Measurements from ENCODE around the gene DNLZ. TPM values are rescaled to one million over a fixed set of nuclear protein-coding genes. Genes with fewer than 3 reads are reported as not detected.
A peak's percentile ranks its signal among the peaks of the same experiment; 100 is the strongest.

DNLZ gene
- total and polyA plus RNA-seq, 8 donors: 10.1 to 26.8 (median 15.1) TPM

DNA sequence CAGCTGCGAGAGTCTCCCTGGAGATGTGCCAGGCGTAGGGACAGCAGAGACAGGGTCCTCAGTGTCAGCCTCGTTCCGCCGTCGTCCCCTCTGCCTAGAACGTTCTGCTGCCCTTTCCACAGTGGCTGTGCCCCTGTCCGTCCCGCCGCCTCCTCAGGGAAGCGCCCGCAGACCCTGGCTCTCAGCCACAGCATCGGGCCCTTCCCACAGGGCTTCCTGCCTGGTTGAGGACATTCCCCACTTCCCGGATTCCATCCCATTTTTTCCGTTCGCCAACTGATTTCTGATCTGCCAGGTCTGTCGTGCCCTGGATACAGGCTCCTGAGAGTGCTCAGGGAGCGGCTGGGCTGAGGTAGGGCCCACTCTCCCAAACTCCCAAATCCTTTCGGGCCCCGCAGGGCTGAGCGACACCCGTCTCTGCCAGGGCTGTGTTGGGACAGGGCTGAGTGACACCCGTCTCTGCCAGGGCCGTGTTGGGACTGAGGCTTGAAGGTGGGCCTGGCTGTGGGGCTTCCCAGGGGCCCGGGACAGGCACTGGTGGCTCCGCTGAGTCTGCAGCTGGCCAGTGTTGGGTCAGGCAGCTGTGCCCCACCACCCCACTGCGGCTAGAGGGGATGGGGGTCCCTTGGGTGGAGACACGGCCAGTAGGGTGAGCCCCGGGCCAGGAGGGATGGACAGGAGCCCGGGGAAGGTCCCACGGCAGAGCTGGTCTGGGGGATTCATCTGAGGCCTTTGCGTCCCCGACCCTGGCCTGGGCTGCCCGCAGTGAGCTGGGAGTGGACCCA, 15.9 kb downstream of the DNLZ start:
- no peaks in the 10 kb centered on the region for H3K36me3 ChIP-seq
- TF ChIP-seq, protein P1, sequence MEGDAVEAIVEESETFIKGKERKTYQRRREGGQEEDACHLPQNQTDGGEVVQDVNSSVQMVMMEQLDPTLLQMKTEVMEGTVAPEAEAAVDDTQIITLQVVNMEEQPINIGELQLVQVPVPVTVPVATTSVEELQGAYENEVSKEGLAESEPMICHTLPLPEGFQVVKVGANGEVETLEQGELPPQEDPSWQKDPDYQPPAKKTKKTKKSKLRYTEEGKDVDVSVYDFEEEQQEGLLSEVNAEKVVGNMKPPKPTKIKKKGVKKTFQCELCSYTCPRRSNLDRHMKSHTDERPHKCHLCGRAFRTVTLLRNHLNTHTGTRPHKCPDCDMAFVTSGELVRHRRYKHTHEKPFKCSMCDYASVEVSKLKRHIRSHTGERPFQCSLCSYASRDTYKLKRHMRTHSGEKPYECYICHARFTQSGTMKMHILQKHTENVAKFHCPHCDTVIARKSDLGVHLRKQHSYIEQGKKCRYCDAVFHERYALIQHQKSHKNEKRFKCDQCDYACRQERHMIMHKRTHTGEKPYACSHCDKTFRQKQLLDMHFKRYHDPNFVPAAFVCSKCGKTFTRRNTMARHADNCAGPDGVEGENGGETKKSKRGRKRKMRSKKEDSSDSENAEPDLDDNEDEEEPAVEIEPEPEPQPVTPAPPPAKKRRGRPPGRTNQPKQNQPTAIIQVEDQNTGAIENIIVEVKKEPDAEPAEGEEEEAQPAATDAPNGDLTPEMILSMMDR (IDR thresholded peaks at IDR 0.05): no peak
- H3K4me3 ChIP-seq: no peak overlapping the region
- no peaks in the 10 kb centered on the region for H3K27me3 ChIP-seq
- peaks cover 0 to 3% (median 0%) of the 10 kb centered on the region in 3 donors for H3K4me1 ChIP-seq
- DNase-seq: no peak
- H3K27ac ChIP-seq: no peak overlapping the region
- 78 to 85% methylated on average over 30 to 34 of the region's 34 CpGs for WGBS, 2 donors
- H3K9me3 ChIP-seq: no peaks in the 10 kb centered on the region
- no peak for ATAC-seq
- FAIRE-seq: no peak
- intact Hi-C loops (cut with DNase I): no loop called here

DNA sequence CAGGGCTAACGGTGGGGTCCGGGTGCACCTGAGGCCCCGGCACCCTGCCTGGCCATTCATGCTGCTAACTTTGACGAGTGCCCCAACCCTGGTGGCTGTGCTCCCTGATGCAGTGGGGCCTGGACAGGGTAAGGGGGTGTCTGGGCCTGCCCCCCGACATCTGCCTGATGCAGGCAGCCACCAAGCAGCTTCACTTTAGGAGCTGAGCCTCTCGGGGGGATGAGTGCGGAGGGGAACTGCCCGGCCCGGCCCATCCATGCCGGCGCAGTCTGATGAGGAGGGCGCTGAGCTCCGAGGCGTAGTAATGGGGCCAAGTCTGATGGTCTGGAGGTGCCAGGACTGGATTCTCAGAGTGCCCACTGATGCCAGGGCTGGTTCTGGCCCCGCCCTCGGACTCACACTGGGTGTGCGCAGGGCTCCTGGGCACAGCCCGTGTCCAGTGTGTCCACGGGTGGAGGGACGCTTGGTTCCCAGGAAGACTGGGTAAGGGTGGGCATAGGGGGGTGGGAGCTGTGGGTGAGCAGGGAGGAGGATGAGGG, 16.5 kb downstream of the DNLZ start:
- no peak for DNase-seq
- 89 to 94% methylated on average over 18 to 20 of the region's 20 CpGs for WGBS, 2 donors
- Histone ChIP-seq H3K36me3 (no peaks in the 10 kb centered on the region), H3K4me3 (no peak overlapping the region), H3K27ac (no peak overlapping the region), H3K4me1 (peaks cover 0 to 3% (median 0%) of the 10 kb centered on the region in 3 donors), H3K27me3 (no peaks in the 10 kb centered on the region), H3K9me3 (no peaks in the 10 kb centered on the region)
- intact Hi-C loops (cut with DNase I): no loop called here
- ATAC-seq: no peak
- TF ChIP-seq, protein P1 (IDR thresholded peaks at IDR 0.05): no peak
- FAIRE-seq: no peak

DNA sequence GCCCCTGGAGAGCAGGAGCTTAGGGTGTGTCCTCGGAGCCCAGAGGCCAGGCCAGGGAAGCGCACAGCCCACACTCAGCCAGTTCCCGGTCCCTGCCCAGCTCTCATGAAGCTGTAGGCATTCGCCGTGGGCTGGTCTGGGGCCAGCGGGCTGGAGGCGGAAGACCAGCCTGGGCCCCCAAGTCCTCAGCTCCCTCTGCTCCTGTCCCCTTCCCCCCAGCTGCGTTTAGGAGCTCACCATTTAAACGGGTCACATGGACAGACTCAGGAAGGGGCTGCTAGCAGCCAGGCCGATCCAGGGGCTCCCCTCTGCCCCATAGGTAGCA, 17.4 kb downstream of the DNLZ start:
- WGBS, 2 donors: 62 to 66% methylated on average over 10 of the region's 10 CpGs
- no peaks in the 10 kb centered on the region for H3K9me3 ChIP-seq
- no peaks in the 10 kb centered on the region for H3K36me3 ChIP-seq
- H3K4me3 ChIP-seq: no peak overlapping the region
- H3K4me1 ChIP-seq: peaks cover 0 to 7% (median 0%) of the 10 kb centered on the region in 3 donors
- ATAC-seq: no peak
- intact Hi-C loops (cut with DNase I): no loop called here
- no peak for FAIRE-seq
- TF ChIP-seq, protein P1 (IDR thresholded peaks at IDR 0.05): no peak
- H3K27me3 ChIP-seq: no peaks in the 10 kb centered on the region
- H3K27ac ChIP-seq: no peak overlapping the region
- no peak for DNase-seq

DNA sequence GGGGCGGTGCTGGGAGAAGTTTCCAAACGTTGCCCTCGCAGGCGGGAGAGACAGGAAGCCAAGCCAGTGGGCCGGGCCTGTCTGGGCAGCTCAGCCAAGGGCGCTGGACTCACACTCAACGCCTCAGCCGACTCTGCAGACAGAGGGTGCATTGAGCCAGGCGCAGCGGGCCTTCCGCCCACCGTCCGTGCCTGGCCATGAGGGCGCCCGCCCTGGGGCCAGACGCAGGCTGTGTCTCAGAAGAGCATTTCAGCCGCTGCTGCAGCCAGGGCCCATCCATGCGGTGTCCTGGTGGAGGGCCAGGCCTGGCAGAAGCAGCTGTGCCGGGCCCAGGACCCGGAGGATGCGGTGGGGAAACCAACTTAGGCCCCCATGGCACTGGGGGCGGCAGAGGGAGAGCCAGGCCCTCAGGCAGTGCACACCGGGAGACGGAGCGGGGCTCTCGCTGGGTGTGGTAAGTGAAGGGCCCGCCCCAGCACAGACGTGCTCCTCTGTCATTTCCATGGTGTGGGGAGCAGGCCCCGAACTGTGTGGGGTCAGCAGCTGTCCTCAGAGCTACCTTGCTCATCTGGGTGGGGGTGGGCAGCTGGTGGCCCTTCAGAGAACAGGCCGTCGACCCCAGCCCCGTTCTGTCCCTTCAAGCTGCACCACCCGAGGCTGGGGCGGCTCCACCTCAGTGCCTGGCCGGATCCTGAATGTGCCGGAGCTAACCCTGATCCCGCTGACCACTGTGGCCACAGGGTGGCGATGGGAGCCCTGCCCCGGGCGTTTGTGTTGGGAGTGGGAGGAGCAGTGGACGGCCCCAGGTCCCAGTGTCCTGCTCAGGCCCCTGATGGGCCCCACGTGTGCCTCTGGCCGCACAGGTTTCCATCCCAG, 18.0 kb downstream of the DNLZ start:
- 68 to 72% methylated on average over 43 of the region's 43 CpGs for whole genome bisulfite sequencing, 2 donors
- ATAC-seq (peak in 1 of 4 donors; percentile 26), FAIRE-seq (no peak), DNase-seq (peak in 1 of 6 donors; percentile 73)
- intact Hi-C loops (cut with DNase I): no loop called here
- Histone ChIP-seq H3K4me3 (no peak overlapping the region), H3K9me3 (no peaks in the 10 kb centered on the region), H3K36me3 (no peaks in the 10 kb centered on the region), H3K4me1 (peaks cover 4 to 13% (median 5%) of the 10 kb centered on the region in 3 donors), H3K27ac (no peak overlapping the region), H3K27me3 (no peaks in the 10 kb centered on the region)
- TF ChIP-seq, protein P1 (IDR thresholded peaks at IDR 0.05): peak in 1 of 4 donors; percentile 15

Data from pancreas (tissue), 10 donors.